Muscle layer of duodenum (tissue), 2 donors: ENCODE data around the gene DDX31.

Experiments
- H3K27ac ChIP-seq: one replicate; pipeline ENCODE4 v1.7.0; 2013; ENCODE audit warnings: mild to moderate bottlenecking, low read length
- H3K27me3 ChIP-seq: one replicate; pipeline ENCODE4 v1.7.0; 2013; ENCODE audit warnings: low read depth, mild to moderate bottlenecking, control low read depth, low read length
- H3K36me3 ChIP-seq, 2 donors: one replicate each; pipeline ENCODE4 v1.7.0; 2013; ENCODE audit warnings: low read length in 2 of 2, control low read depth in 1 of 2, mild to moderate bottlenecking in 1 of 2; ENCODE audit not compliant: insufficient read depth in 2 of 2, control insufficient read depth in 1 of 2
- H3K4me1 ChIP-seq, 2 donors: one replicate each; pipeline ENCODE4 v1.7.0; 2013; ENCODE audit warnings: low read length in 2 of 2, mild to moderate bottlenecking in 2 of 2, control low read depth in 1 of 2, moderate library complexity in 1 of 2; ENCODE audit not compliant: insufficient read depth in 2 of 2, control insufficient read depth in 1 of 2
- H3K4me3 ChIP-seq, 2 donors: one replicate each; pipeline ENCODE4 v1.7.0; 2013; ENCODE audit warnings: low read length in 2 of 2, low read depth in 1 of 2, mild to moderate bottlenecking in 1 of 2
- H3K9me3 ChIP-seq, 2 donors: one replicate each; pipeline ENCODE4 v1.7.0; 2013; ENCODE audit warnings: low read length in 2 of 2, control low read depth in 1 of 2, mild to moderate bottlenecking in 1 of 2; ENCODE audit not compliant: control insufficient read depth in 1 of 2
- donor health status: healthy.

DDX31 gene

GRCh38 chr9:132586830-132587591 is 82.8 kb downstream of the DDX31 start:
- Histone ChIP-seq H3K4me1 (peaks cover 0 to 23% of the 10 kb centered on the region in 2 donors), H3K36me3 (no peaks in the 10 kb centered on the region), H3K27me3 (peaks cover 79% of the 10 kb centered on the region), H3K9me3 (no peaks in the 10 kb centered on the region), H3K4me3 (no peak overlapping the region), H3K27ac (no peak overlapping the region)

DNA sequence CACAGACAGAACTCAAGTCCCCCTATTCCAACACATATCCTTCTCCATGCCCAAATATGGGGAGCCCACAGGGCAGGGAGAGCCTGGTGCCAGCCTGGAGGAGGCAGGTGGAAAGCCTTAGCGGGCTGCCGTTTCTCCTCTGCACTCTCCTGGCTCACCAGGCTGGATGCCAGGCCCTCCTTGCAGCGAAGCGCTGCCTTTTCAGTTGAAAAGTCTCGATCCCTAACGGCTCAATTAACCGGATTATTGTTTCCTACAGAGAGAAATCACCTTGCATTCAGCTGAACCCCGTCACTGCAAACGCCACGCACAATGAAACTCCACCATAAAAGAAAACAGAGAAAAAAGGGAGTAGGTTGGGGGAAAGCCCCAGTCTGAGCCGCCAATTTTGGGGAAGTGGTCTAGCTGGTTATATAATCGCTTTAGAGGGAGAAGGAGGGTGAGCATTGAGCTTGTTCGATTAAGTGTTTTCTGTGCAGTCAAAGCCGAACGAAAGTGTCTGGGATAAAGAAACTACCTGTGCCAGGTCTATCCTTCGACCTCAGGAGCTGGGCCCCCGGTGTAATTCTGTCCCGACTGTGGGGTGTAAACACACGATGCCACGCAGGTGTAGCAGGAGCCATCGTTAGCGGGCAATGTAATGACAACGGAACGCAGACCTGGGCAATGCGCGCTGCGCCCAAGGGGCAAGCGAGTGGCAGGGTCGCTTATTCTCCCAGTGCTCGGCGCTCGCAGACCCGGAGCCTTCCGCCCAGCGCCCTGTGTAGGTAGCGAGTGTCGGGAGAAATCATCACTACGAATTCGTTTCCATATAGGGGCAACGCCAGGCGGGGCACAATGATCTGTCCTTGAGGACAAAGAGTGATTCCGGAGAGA is 83.6 kb downstream of the DDX31 start:
- H3K4me3 ChIP-seq = no peak overlapping the region
- peaks cover 78% of the 10 kb centered on the region for H3K27me3 ChIP-seq
- no peaks in the 10 kb centered on the region for H3K9me3 ChIP-seq
- no peak overlapping the region for H3K27ac ChIP-seq
- no peaks in the 10 kb centered on the region for H3K36me3 ChIP-seq
- peaks cover 0 to 29% of the 10 kb centered on the region in 2 donors for H3K4me1 ChIP-seq

GRCh38 chr9:132584601-132585560 is 84.9 kb downstream of the DDX31 start:
- H3K36me3 ChIP-seq = no peaks in the 10 kb centered on the region
- H3K9me3 ChIP-seq = no peaks in the 10 kb centered on the region
- peaks cover 0 to 26% of the 10 kb centered on the region in 2 donors for H3K4me1 ChIP-seq
- H3K4me3 ChIP-seq = no peak overlapping the region
- H3K27me3 ChIP-seq = peaks cover 88% of the 10 kb centered on the region
- no peak overlapping the region for H3K27ac ChIP-seq

DNA sequence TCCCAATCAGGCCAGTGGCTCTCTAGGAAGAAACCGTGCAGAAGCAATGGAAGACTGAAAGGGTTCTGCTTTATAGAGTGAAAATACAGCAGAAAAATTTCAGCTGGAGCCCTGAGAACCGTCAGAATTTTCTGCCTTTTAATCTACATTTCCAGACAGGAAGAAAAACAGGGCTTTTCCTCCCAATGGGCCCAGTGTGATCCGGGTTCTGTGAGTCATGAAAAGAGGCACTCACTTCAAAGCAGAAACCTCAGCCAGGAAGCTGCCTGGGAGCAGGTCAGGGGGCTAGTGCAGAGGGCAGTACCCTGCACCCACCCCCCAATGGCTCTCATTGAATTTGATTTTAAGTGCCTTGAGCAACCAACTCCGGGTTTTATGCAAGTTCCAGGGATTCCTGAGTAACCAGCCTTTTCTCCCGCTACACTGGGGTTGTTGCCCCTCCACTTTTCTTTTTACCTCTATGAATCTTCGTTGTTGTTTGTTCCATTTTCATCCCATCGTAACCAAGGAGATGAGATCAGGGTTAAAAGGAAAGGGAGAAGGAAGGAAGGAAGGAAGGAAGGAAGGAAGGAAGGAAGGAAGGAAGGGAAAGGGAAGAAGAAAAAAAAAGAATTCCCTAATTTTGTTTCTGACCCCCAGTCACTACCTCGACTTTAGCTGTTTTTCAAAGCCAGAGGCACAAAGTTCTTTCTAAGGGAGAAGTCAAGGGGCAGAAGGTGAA is 86.0 kb downstream of the DDX31 start:
- Histone ChIP-seq H3K4me3 (no peak overlapping the region), H3K27me3 (peaks cover 86% of the 10 kb centered on the region), H3K9me3 (no peaks in the 10 kb centered on the region), H3K4me1 (peaks cover 0 to 22% of the 10 kb centered on the region in 2 donors), H3K27ac (no peak overlapping the region), H3K36me3 (no peaks in the 10 kb centered on the region)

DNA sequence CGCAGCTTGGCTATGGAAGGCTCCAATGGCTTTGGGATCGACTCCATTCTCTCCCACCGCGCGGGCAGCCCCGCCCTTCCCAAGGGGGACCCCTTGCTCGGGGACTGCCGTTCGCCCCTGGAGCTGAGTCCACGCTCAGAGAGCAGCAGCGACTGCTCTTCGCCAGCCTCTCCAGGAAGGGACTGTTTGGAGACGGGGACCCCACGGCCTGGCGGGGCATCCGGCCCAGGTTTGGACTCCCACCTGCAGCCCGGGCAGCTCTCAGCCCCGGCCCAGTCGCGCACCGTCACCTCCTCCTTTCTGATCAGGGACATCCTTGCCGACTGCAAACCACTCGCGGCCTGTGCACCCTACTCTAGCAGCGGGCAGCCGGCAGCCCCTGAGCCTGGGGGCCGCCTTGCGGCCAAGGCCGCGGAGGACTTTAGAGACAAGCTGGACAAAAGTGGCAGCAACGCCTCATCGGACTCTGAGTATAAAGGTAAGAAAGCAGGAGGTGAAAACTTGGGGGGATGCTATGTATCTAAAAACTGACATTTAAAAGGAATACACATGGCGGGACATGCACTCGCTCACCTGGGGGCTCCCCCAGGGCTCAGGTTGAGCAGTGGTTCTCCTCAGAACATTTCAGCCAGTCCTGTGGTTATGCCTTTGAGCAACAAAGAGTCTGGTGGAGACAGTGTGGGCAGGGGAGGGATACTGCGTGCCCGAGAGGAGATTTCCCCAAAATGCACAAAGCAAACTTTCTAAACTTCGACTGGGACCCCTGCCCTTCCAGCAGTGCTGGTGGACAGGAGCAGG is 86.8 kb downstream of the DDX31 start:
- Histone ChIP-seq H3K9me3 (no peaks in the 10 kb centered on the region), H3K36me3 (no peaks in the 10 kb centered on the region), H3K27ac (no peak overlapping the region), H3K4me3 (no peak overlapping the region), H3K4me1 (peaks cover 0 to 22% of the 10 kb centered on the region in 2 donors), H3K27me3 (peaks cover 85% of the 10 kb centered on the region)

- H3K27ac ChIP-seq = no peak within 1 kb of the TSS
- peaks cover 0 to 20% of the 10 kb centered on the region in 2 donors for H3K4me1 ChIP-seq
- no peaks in the 10 kb centered on the region for H3K9me3 ChIP-seq
- no peaks in the 10 kb centered on the region for H3K36me3 ChIP-seq
- H3K27me3 ChIP-seq = peaks cover 78% of the 10 kb centered on the region
- peak within 1 kb of the TSS; percentile 42 to 65 for H3K4me3 ChIP-seq
These were observed 87.5 kb downstream of the DDX31 start, which contains the start of gene BARHL1 for GRCh38 chr9:132582276-132582785. TSS of gene BARHL1 (plus strand) at chr9:132582606. CDS start at chr9:132582798, 192 bp downstream.

DNA sequence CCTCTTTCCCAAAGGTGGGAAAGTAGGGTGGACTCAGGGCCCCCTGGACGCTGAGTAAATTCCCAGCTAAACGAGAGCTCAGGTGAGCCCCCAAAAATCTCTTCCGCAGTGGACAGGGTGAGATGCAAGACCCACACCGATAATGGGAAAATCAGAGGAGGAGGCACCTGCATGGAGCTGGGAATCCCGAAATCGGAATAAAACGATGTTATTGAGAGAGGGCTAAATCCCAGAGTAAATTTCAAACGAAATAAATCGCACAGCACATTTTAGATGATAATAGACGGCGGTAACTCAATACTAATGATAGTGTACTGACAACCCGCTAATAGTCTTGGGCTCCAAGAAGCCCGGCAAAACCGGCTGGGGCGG is 90.4 kb downstream of the DDX31 start:
- H3K9me3 ChIP-seq = no peaks in the 10 kb centered on the region
- H3K27me3 ChIP-seq = peaks cover 59% of the 10 kb centered on the region
- no peak overlapping the region for H3K4me3 ChIP-seq
- no peak overlapping the region for H3K27ac ChIP-seq
- peaks cover 0 to 16% of the 10 kb centered on the region in 2 donors for H3K4me1 ChIP-seq
- H3K36me3 ChIP-seq = no peaks in the 10 kb centered on the region

GRCh38 chr9:132578367-132578932 is 91.3 kb downstream of the DDX31 start:
- Histone ChIP-seq H3K9me3 (no peaks in the 10 kb centered on the region), H3K27me3 (peaks cover 55% of the 10 kb centered on the region), H3K36me3 (no peaks in the 10 kb centered on the region), H3K4me1 (peaks cover 0 to 16% of the 10 kb centered on the region in 2 donors), H3K27ac (no peak overlapping the region), H3K4me3 (no peak overlapping the region)

DNA sequence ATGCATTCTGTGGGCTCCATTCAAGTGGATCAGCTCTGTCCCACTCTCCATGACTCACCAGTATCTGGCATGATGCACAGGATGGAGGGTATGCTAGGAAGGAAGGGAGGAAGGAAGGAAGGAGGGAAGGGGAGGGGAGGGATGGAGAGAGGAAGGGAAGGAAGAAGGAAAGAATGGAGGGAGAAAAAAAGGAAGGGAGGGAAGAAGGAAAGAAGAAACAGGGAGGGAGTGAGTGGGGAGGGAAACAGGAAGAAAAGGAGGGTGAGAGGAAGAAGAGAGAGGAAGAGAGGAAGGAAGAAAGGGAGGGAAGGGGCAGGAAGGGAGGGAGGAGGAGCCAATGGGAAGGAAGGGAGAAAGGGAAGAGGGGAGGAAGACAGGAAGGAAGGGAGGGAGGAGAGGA is 92.7 kb downstream of the DDX31 start:
- H3K9me3 ChIP-seq = no peaks in the 10 kb centered on the region
- H3K27ac ChIP-seq = no peak overlapping the region
- no peak overlapping the region for H3K4me3 ChIP-seq
- H3K36me3 ChIP-seq = no peaks in the 10 kb centered on the region
- peaks cover 0 to 12% of the 10 kb centered on the region in 2 donors for H3K4me1 ChIP-seq
- H3K27me3 ChIP-seq = peaks cover 47% of the 10 kb centered on the region
